Activated naive CD4-positive, alpha-beta T cell treated with anti-CD3 and anti-CD28 coated beads for 36 hours (primary cell): ENCODE results near the gene EYA4. TPM values are rescaled to one million over a fixed set of nuclear protein-coding genes. Genes with fewer than 3 reads are reported as not detected.
"Not testable (repeated sequence)": the region's sequence is repeated elsewhere in the genome, so short reads cannot be mapped to it uniquely, and the experiment has no call there.

Experiments
- CTCF ChIA-PET: fragments of 350-600 bp; sonication (Branson Sonifier 250); formaldehyde crosslinking; loops from one replicate; lab custom pipeline; 2021; ENCODE audit warnings: antibody characterized with exemption; lab: Charles Lee
- DNase-seq: peaks from one replicate; pipeline ENCODE4 v3.0.0-alpha.2; 2020
- H3K27ac Mint-ChIP-seq: one replicate; pipeline ENCODE4 v1.8.0; 2021; ENCODE audit warnings: mild to moderate bottlenecking, mixed read lengths
- H3K27me3 Mint-ChIP-seq: one replicate; pipeline ENCODE4 v1.8.0; 2021; ENCODE audit warnings: low read depth, mixed read lengths
- H3K36me3 Mint-ChIP-seq: one replicate; pipeline ENCODE4 v1.8.0; 2021; ENCODE audit warnings: low read depth, mixed read lengths
- H3K4me1 Mint-ChIP-seq: one replicate; pipeline ENCODE4 v1.8.0; 2021; ENCODE audit warnings: low read depth, mixed read lengths
- H3K4me3 Mint-ChIP-seq: one replicate; pipeline ENCODE4 v1.8.0; 2021; ENCODE audit warnings: mild to moderate bottlenecking, moderate library complexity, mixed read lengths
- H3K9me3 Mint-ChIP-seq: one replicate; pipeline ENCODE4 v1.8.0; 2021; ENCODE audit warnings: mixed read lengths
- intact Hi-C: fragments of 100-400 bp; cut with micrococcal nuclease; formaldehyde crosslinking; loops from one replicate; pipeline ENCODE4 v1.15.1; 2023
- total RNA-seq, 2 experiments: library from RNA; stranded (reverse); gene quantifications; one replicate each; pipeline ENCODE4 v1.2.3, GENCODE V29; 2021

Gene EYA4
- total RNA-seq, 2 experiments from 2014 or later, result not detected

DNA sequence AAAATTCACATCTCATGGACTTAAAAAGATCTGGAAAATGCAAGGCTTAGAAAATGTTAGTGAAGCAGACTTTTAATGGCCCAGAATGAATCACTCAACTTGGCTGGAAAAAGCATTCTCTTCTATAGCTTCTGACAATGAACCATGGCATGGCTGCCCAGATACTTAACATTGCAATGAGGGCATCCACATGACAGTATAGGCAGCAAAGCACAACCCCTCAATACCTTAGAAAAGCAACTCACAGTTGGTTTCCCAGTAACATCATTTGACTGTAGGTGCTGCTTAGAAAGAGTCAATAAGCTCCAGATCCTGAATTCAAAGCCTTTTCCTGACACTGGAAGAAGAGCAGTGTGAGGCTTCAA lies 155.8 kb downstream of the EYA4 start:
- H3K36me3 Mint-ChIP-seq, result no peaks in the 10 kb centered on the region
- no peak overlapping the region for H3K27ac Mint-ChIP-seq
- no peak for DNase-seq
- no peaks in the 10 kb centered on the region for H3K4me1 Mint-ChIP-seq
- H3K4me3 Mint-ChIP-seq, result no peak overlapping the region
- H3K9me3 Mint-ChIP-seq, result peaks cover 2% of the 10 kb centered on the region
- intact Hi-C loops, result no loop called here
- peaks cover 2% of the 10 kb centered on the region for H3K27me3 Mint-ChIP-seq
- CTCF ChIA-PET, result interaction anchor here (0.9 kb wide), 1 partner anchor 11 kb away, joined by 3 read pairs; no protein-coding TSS in a partner anchor

DNA sequence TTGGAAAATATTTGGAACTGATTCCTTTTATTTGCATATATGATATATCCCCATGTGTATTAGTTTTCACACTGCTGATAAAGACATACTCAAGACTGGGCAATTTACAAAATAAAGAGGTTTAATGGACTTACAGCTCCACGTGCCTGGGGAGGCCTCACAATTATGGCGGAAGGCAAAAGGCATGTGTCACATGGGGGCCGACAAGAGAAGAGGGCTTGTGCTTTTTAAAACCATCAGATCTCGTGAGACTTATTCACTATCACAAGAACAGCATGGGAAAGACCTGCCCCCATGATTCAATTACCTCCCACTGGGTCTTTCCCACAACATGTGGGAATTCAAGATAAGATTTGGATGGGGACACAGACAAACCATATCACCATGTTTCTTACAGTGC lies 156.4 kb downstream of the EYA4 start:
- CTCF ChIA-PET, result interaction anchor here (0.9 kb wide), 1 partner anchor 10 kb away, joined by 3 read pairs; no protein-coding TSS in a partner anchor
- H3K4me1 Mint-ChIP-seq, H3K27me3 Mint-ChIP-seq, intact Hi-C loops, H3K9me3 Mint-ChIP-seq, H3K27ac Mint-ChIP-seq, H3K4me3 Mint-ChIP-seq, H3K36me3 Mint-ChIP-seq, DNase-seq: not testable (repeated sequence)

DNA sequence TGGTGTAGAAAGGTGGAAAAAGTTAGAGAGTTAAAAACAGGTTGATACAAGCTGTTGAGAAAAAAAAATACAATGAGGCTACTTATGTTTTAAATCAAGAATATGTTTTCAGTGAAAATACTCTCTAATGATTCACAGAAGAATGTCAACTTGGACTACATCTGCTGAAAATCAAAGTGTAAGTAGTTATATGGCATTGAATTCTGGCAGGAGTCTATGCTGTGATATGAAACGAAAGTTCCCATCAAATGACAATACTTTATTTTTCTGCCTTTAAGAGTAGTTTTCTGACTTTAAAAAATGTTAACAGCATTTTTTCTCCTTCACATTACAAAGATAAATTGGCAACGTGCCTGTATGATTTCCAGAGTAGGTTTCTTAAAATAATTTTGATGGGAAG lies 158.3 kb downstream of the EYA4 start:
- peaks cover 2% of the 10 kb centered on the region for H3K27me3 Mint-ChIP-seq

DNA sequence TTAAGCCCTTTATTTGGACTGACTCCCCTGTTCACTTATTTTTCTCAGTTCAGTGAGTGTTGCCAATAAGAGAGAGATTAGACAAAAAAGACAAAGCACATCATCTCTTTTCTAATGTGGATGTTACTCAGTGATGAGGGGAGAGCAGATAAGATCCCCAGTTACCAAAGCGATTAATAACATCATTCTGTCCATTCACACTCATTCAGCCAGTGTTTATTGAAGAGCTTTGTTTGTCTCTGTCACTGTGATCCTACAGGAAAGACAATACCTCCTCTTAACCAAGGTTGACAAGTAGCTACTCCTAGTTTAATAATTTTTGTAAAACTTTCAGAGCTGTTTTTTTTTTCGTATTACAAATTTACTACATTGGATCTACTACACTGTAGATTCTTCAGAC lies 163.0 kb downstream of the EYA4 start:
- no peaks in the 10 kb centered on the region for H3K4me1 Mint-ChIP-seq

More for the DNA sequence above, 158.3 kb downstream of the EYA4 start:
- Mint-ChIP-seq H3K9me3 (peaks cover 2% of the 10 kb centered on the region), H3K4me1 (no peaks in the 10 kb centered on the region), H3K27ac (no peak overlapping the region), H3K4me3 (no peak overlapping the region), H3K36me3 (no peaks in the 10 kb centered on the region)
- intact Hi-C loops, result no loop called here
- DNase-seq, result no peak
- CTCF ChIA-PET, result no interaction called here

DNA sequence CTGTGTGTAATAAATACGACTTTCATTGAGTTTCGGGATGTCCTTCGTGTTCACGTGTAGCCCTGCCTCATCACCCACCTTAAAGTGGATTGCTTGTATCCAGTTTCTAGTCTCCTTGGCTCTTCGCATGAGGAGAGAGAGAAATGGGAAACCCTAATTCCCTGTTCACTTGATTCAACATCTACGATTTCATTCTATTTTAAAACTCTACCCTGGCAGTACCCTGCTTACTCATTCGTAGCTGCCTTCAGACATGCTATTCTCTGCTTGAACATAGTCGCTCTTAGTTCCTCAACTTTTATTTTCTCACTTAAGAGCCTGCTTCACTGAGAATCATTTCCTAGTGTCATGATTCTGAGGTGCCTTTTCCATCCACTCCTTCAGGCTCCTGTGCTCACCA lies 163.6 kb downstream of the EYA4 start:
- Mint-ChIP-seq H3K27me3 (peaks cover 2% of the 10 kb centered on the region), H3K4me1 (no peaks in the 10 kb centered on the region), H3K4me3 (no peak overlapping the region), H3K9me3 (no peaks in the 10 kb centered on the region), H3K36me3 (no peaks in the 10 kb centered on the region), H3K27ac (no peak overlapping the region)
- intact Hi-C loops, result no loop called here
- CTCF ChIA-PET, result no interaction called here
- no peak for DNase-seq

More for the DNA sequence above, 163.0 kb downstream of the EYA4 start:
- intact Hi-C loops, result no loop called here
- DNase-seq, result no peak
- H3K9me3 Mint-ChIP-seq, result no peaks in the 10 kb centered on the region
- CTCF ChIA-PET, result no interaction called here
- H3K27ac Mint-ChIP-seq, result no peak overlapping the region
- H3K4me3 Mint-ChIP-seq, result no peak overlapping the region
- H3K27me3 Mint-ChIP-seq, result peaks cover 2% of the 10 kb centered on the region
- H3K36me3 Mint-ChIP-seq, result no peaks in the 10 kb centered on the region

DNA sequence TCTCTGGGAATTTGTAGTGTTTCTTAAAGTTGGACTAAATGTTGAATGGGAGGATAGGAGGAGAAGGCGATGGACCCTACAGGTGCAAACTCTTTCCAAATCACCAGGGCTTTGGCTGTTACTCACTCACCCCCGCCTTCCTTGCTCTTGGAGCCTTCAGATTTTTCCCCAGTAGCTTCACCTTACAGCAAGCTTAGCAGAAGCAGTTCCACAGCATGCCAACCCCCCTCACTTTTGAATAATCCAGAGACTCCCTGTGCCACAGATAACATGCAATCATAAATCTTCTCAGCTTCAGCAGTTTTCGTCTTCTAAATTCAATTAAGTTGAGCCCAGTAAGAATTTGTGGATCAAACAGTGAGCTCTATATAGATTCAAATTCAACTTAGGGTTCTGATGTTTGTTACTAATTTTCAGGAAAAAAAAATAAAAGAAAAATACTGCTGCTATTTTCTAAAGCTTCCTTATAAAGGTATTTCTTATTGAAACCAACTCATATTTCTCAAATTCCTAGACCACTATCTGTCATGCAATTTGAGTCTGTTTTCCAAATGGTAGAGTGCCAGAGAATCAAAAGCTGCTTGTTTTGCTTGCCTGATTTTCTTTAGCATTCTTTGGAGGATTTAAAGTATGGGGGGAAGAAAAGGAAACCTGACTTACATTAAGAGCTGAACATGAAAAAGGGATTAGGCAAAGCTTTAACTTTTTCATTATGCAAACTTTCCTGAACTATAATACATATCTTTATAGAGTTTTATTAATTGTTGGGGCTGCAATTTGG lies 166.4 kb downstream of the EYA4 start:
- DNase-seq, result no peak
- Mint-ChIP-seq H3K36me3 (no peaks in the 10 kb centered on the region), H3K4me3 (no peak overlapping the region), H3K9me3 (no peaks in the 10 kb centered on the region), H3K4me1 (no peaks in the 10 kb centered on the region), H3K27me3 (peaks cover 2% of the 10 kb centered on the region), H3K27ac (no peak overlapping the region)
- CTCF ChIA-PET, result interaction anchor here (1.5 kb wide), 1 partner anchor 10 kb away, joined by 3 read pairs; no protein-coding TSS in a partner anchor
- intact Hi-C loops, result no loop called here

DNA sequence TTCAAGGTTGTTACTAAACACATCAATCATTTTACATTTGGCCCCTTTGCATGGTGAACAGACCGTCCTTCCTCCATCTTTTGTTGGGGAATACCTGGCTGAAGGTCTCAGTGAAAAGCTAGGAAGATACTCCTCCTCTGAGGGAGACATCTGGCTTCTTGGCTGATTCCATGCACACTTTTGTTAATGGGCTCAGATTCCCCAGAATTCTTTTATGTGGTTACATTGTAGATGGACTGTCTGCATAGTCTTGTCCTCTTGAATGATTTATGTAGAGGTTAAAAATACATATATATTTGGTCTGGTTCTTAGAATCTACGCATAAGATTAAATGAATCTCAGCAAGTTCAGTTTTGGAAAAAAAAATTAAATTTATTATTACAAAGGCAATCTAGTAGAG lies 167.0 kb downstream of the EYA4 start:
- intact Hi-C loops, result no loop called here
- peaks cover 2% of the 10 kb centered on the region for H3K27me3 Mint-ChIP-seq
- H3K27ac Mint-ChIP-seq, result no peak overlapping the region
- H3K4me1 Mint-ChIP-seq, result no peaks in the 10 kb centered on the region
- no peaks in the 10 kb centered on the region for H3K36me3 Mint-ChIP-seq
- DNase-seq, result no peak
- no peaks in the 10 kb centered on the region for H3K9me3 Mint-ChIP-seq
- H3K4me3 Mint-ChIP-seq, result no peak overlapping the region
- CTCF ChIA-PET, result interaction anchor here (1.5 kb wide), 1 partner anchor 11 kb away, joined by 3 read pairs; no protein-coding TSS in a partner anchor

DNA sequence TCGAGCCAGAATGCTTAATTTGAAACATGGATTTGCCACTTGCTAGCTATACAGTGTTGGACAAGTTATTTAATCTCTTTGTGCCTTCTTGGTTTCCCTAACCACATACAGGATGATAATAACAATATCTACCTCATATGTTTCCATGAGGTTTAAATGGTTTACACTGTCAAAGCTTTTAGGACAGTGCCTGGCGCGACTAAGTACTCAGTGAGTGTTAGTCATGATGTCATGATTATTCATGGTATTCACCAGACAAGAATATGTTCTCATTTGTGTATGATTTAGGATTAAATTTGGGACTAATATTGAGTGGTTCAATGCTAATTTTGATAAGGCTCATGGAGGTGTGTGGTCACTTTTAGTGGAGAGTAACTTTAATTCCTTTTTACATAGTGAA lies 167.4 kb downstream of the EYA4 start:
- Mint-ChIP-seq H3K4me3 (no peak overlapping the region), H3K36me3 (no peaks in the 10 kb centered on the region), H3K27ac (no peak overlapping the region), H3K27me3 (peaks cover 2% of the 10 kb centered on the region), H3K4me1 (no peaks in the 10 kb centered on the region), H3K9me3 (no peaks in the 10 kb centered on the region)
- CTCF ChIA-PET, result interaction anchor here (1.5 kb wide), 1 partner anchor 11 kb away, joined by 3 read pairs; no protein-coding TSS in a partner anchor
- DNase-seq, result no peak
- intact Hi-C loops, result no loop called here

DNA sequence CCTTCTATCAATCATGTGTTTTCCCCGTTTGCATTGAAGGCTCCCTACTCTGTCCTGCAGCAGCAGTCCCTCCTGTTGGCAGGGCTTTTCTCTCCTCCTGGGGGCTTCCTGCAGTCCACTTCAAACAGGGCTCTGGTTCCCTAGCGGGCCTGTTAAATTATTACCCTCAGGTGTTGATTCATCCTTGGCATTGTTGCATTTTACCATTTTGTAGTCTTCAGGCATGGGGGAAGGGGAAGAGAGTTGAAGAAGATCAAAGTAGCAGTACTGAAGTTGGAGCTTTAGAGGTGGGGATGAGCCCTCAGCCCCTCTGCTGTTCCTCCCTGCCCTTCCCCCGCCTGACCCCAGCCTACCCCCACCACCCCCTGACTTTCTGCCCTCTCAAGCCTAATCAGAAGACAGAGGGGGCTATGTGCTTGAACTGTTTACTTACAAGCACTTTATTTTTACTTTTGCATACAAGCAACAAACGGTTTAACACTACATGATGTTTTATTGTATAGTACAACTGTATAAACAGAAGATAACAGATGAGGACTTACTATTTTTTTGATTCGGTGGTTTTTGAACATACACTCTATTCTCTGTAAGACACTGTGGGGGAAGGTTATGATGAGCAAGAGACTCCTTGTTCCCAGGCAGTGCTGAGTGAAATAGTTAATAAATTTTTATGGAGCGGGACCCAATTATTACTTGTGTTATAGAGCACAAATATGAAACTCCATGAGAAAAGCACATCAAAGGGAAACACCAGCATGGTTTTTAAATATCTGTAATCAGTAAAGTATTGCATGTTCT lies 169.7 kb downstream of the EYA4 start:
- intact Hi-C loops, result no loop called here
- CTCF ChIA-PET, result no interaction called here
- Mint-ChIP-seq H3K27me3 (peaks cover 2% of the 10 kb centered on the region), H3K27ac (no peak overlapping the region), H3K4me1 (no peaks in the 10 kb centered on the region), H3K9me3 (no peaks in the 10 kb centered on the region), H3K36me3 (no peaks in the 10 kb centered on the region), H3K4me3 (no peak overlapping the region)
- DNase-seq, result no peak

DNA sequence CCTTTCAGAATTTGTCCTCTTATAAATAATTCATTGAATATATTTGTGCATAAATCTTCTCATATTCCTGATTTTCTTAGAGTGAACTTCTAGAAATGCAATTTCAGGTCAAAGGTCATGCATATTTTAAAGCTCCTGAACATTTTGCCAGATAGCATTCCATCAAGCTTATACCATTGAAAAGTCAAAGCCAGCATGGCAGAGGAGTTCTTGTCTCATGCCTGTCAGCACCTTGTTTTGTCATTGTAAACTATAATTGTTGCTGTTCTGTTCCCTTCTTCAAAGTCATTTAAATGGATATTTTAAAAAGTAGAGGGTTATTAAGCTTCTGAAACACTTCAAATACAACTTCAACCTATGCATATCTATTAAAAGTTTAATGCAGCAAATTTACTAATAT lies 170.6 kb downstream of the EYA4 start:
- no peak for DNase-seq
- Mint-ChIP-seq H3K36me3 (no peaks in the 10 kb centered on the region), H3K4me3 (no peak overlapping the region), H3K4me1 (no peaks in the 10 kb centered on the region), H3K9me3 (no peaks in the 10 kb centered on the region), H3K27me3 (peaks cover 2% of the 10 kb centered on the region), H3K27ac (no peak overlapping the region)
- intact Hi-C loops, result no loop called here
- CTCF ChIA-PET, result no interaction called here

DNA sequence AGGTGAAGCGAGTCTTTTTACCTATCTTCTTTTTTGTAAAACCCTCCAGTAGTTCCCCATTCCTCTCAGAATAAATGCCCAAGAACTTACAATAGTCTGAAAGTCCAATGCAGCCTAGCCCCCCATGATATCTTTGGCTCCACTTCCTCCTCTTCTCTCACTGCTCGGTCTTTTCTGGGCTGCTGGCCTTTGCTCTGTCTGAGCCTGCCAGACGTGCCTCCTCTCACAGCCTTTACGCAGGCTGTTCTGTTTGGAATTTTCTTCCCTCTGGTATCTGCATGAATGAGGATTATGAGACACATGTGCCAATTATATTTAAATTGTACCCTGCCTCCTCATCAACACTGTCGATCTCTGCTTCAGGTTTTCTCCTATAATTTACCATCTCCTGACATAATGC lies 174.1 kb downstream of the EYA4 start:
- intact Hi-C loops, result no loop called here
- H3K9me3 Mint-ChIP-seq, result no peaks in the 10 kb centered on the region
- DNase-seq, result no peak
- no peak overlapping the region for H3K4me3 Mint-ChIP-seq
- no peaks in the 10 kb centered on the region for H3K4me1 Mint-ChIP-seq
- H3K27ac Mint-ChIP-seq, result no peak overlapping the region
- CTCF ChIA-PET, result no interaction called here
- no peaks in the 10 kb centered on the region for H3K36me3 Mint-ChIP-seq
- no peaks in the 10 kb centered on the region for H3K27me3 Mint-ChIP-seq

DNA sequence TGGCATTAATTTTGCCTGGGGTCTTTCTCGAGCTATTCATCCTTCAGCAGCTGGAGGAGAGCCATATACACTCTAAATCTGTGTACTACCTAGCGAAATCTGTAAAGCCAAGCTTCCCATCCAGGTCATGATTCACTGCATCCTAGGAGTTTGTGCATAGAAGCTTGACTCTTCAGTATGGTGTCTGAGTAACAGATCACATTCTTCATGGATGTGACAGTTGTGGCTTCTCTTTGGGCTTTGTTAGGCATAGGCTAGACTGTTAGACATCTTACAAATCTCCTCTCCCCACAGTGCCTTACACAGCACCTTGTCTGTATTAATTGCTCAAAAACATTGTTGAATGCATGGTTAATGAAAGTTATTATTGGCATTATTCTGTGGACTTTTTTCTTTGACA lies 177.0 kb downstream of the EYA4 start:
- H3K36me3 Mint-ChIP-seq, result no peaks in the 10 kb centered on the region
- H3K27me3 Mint-ChIP-seq, result no peaks in the 10 kb centered on the region
- CTCF ChIA-PET, result no interaction called here
- no peak overlapping the region for H3K27ac Mint-ChIP-seq
- H3K9me3 Mint-ChIP-seq, result no peaks in the 10 kb centered on the region
- no peak for DNase-seq
- H3K4me3 Mint-ChIP-seq, result no peak overlapping the region
- H3K4me1 Mint-ChIP-seq, result no peaks in the 10 kb centered on the region
- intact Hi-C loops, result no loop called here
